ENCODE results near the gene FOXA1. TPM values are rescaled to one million over a fixed set of nuclear protein-coding genes. Genes with fewer than 3 reads are reported as not detected.
A peak's percentile ranks its signal among the peaks of the same experiment; 100 is the strongest.

FOXA1 gene
- total RNA-seq, 2 experiments from 2014 or later: not detected

GRCh38 chr14:37598747-37599506 lies 3.9 kb upstream of the FOXA1 start:
- DNase-seq: no peak
- H3K36me3 Mint-ChIP-seq: peaks cover 8% of the 10 kb centered on the region
- peaks cover 81% of the 10 kb centered on the region for H3K27me3 Mint-ChIP-seq
- H3K4me3 Mint-ChIP-seq: no peak overlapping the region
- H3K9me3 Mint-ChIP-seq (ENCODE audit: low read depth): no peaks in the 10 kb centered on the region
- peaks cover 12% of the 10 kb centered on the region for H3K4me1 Mint-ChIP-seq
- CTCF ChIA-PET: no interaction called here
- no peak for ATAC-seq
- H3K27ac Mint-ChIP-seq: no peak overlapping the region

GRCh38 chr14:37597914-37598746 lies 3.1 kb upstream of the FOXA1 start:
- CTCF ChIA-PET: no interaction called here
- H3K36me3 Mint-ChIP-seq: peaks cover 8% of the 10 kb centered on the region
- DNase-seq (no peak), ATAC-seq (no peak)
- H3K4me1 Mint-ChIP-seq: peaks cover 12% of the 10 kb centered on the region
- no peak overlapping the region for H3K27ac Mint-ChIP-seq
- no peak overlapping the region for H3K4me3 Mint-ChIP-seq
- H3K9me3 Mint-ChIP-seq (ENCODE audit: low read depth): no peaks in the 10 kb centered on the region
- peaks cover 85% of the 10 kb centered on the region for H3K27me3 Mint-ChIP-seq

- CTCF ChIA-PET: no interaction called here
- peaks cover 8% of the 10 kb centered on the region for H3K36me3 Mint-ChIP-seq
- no peak overlapping the region for H3K27ac Mint-ChIP-seq
- DNase-seq: no peak
- H3K4me1 Mint-ChIP-seq: peaks cover 12% of the 10 kb centered on the region
- no peak overlapping the region for H3K4me3 Mint-ChIP-seq
- H3K9me3 Mint-ChIP-seq (ENCODE audit: low read depth): peaks cover under 1% of the 10 kb centered on the region
- H3K27me3 Mint-ChIP-seq: peaks cover 87% of the 10 kb centered on the region
- ATAC-seq: no peak
These were observed 2.5 kb upstream of the FOXA1 start for GRCh38 chr14:37597538-37597913.

GRCh38 chr14:37596790-37597472 lies 1.9 kb upstream of the FOXA1 start:
- H3K9me3 Mint-ChIP-seq (ENCODE audit: low read depth): peaks cover 2% of the 10 kb centered on the region
- DNase-seq: no peak
- H3K27ac Mint-ChIP-seq: no peak overlapping the region
- H3K36me3 Mint-ChIP-seq: peaks cover 10% of the 10 kb centered on the region
- no peak overlapping the region for H3K4me3 Mint-ChIP-seq
- CTCF ChIA-PET: no interaction called here
- H3K27me3 Mint-ChIP-seq: peaks cover 89% of the 10 kb centered on the region
- ATAC-seq: no peak
- peaks cover 12% of the 10 kb centered on the region for H3K4me1 Mint-ChIP-seq

- ATAC-seq (no peak), DNase-seq (peak; percentile 50)
- H3K4me3 Mint-ChIP-seq: no peak overlapping the region
- peaks cover 2% of the 10 kb centered on the region for H3K9me3 Mint-ChIP-seq (ENCODE audit: low read depth)
- peaks cover 10% of the 10 kb centered on the region for H3K36me3 Mint-ChIP-seq
- CTCF ChIA-PET: no interaction called here
- peaks cover 13% of the 10 kb centered on the region for H3K4me1 Mint-ChIP-seq
- H3K27ac Mint-ChIP-seq: peak overlapping the region; percentile 47
- peaks cover 86% of the 10 kb centered on the region for H3K27me3 Mint-ChIP-seq
These were observed 966 bp upstream of the FOXA1 start for GRCh38 chr14:37595809-37596621.

DNA sequence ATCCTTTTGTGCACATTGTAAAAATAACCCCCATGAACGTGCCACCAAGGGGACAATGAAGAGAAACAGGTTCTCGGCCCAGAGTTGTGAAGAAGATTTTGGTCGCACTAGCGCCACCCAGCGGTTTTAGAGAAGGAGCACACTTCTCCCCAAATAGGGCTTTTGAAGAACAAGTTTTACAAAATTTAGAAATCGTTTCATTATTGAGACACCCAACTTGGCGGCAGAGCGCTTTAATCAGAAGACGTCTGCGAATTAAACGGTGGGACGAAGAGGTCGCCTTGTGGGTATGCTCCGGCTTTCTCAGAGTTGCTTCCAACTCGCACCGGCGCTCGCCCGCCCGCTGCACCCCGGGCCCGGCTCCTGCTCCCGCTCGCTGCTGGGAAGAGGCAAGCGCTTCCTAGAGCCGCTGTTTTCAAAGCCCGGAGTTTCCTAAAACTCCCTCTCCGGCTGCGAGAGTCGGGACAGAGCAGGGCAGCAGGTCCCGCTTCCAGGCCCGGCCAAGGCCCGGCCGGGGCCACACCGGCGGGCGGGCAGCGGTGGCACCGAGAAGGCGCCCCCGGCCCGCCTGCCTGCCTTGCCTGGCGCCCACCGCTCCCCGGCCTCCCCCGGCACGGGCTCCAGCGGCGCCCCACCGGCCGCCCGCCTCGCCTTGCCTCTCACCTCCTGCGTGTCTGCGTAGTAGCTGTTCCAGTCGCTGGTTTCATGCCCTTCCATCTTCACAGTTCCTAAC lies 645 bp downstream of the FOXA1 start:
- CTCF ChIA-PET: no interaction called here
- Mint-ChIP-seq H3K9me3 (ENCODE audit: low read depth) (peaks cover 2% of the 10 kb centered on the region), H3K27me3 (peaks cover 84% of the 10 kb centered on the region), H3K27ac (peak overlapping the region; percentile 63), H3K36me3 (peaks cover 10% of the 10 kb centered on the region), H3K4me3 (peak overlapping the region; percentile 38), H3K4me1 (peaks cover 13% of the 10 kb centered on the region)
- no peak for ATAC-seq
- DNase-seq: peak; percentile 50

DNA sequence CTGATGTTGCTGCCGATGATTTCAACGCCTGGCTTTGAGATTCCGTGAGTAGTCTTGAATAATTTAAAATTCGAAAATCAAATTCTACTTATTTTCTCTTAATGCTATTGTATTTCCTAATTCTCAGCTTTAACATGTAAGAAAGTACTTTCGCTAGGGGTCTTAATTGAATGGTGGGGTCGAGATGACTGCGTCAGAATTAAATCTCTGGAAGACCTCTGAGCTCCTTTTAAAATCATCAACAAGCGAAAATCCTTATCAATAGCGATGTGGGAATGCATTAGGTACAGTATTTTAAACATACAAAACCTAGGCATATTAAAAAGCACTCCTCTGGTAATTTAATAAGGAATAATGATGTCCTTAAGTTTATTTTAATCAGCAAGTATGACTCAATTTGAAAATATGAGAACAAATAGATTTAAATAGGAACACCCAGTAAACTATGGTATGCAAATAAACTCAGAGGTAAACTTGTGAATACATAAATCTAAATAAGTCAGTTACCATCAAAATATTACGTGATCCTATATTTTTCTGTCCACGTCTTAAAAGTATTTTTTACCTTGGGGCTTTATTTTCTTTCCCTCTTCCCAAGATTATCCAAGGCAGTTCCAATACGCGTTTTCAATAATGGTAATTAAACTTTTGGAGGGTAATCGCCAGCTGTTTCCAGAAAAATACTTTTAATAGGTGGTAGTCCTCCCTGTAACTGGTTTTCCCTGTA lies 1.4 kb downstream of the FOXA1 start:
- peak overlapping the region; percentile 63 for H3K27ac Mint-ChIP-seq
- DNase-seq: no peak
- CTCF ChIA-PET: no interaction called here

DNA sequence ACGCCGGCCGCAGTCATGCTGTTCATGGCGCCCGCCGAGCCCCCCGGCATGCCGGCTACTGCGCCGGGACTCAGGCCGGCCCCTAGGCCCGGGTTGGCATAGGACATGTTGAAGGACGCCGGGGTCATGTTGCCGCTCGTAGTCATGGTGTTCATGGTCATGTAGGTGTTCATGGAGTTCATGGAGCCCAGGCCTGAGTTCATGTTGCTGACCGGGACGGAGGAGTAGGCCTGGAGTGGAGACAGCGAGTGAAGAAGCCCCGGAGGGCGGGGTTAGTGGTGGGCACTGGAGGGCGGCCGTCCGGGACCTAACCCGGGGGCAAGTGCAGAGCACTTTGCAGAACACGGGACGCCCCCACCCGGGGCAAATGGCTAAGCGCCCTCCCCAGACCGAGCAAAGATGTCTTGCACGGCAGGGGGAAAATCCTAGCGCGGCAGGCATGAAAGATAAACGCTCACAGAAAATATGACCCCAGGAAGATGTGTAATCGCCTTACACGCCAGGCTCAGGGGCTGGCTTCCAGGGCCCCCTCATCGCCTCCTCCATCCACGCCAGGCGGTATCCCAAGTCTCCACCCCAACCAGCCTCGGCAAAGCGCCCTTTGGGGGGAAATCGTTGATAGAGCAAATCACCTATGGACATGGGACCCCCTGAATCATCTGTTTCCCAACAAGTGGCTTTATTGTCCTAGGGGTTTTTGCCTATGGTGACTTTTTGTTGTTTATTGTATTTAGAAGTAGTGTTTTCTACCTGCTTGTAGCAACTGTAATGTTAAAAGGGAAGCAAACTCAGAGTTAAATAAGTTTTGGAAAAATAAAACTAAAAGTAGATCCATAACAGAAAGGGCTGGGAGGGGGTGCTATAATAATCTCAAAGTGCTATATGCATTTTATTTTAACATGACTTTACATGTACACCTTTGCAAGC lies 2.3 kb downstream of the FOXA1 start:
- H3K27ac Mint-ChIP-seq: no peak overlapping the region
- peaks cover 10% of the 10 kb centered on the region for H3K36me3 Mint-ChIP-seq
- CTCF ChIA-PET: no interaction called here
- ATAC-seq (no peak), DNase-seq (no peak)
- no peak overlapping the region for H3K4me3 Mint-ChIP-seq
- H3K27me3 Mint-ChIP-seq: peaks cover 84% of the 10 kb centered on the region
- peaks cover 2% of the 10 kb centered on the region for H3K9me3 Mint-ChIP-seq (ENCODE audit: low read depth)
- H3K4me1 Mint-ChIP-seq: peaks cover 9% of the 10 kb centered on the region

More for the DNA sequence above, 1.4 kb downstream of the FOXA1 start:
- Mint-ChIP-seq H3K4me3 (no peak overlapping the region), H3K27me3 (peaks cover 84% of the 10 kb centered on the region), H3K9me3 (ENCODE audit: low read depth) (peaks cover 2% of the 10 kb centered on the region), H3K4me1 (peaks cover 9% of the 10 kb centered on the region), H3K36me3 (peaks cover 10% of the 10 kb centered on the region)
- no peak for ATAC-seq

- DNase-seq (no peak), ATAC-seq (no peak)
- Mint-ChIP-seq H3K36me3 (peaks cover 8% of the 10 kb centered on the region), H3K27ac (no peak overlapping the region), H3K4me1 (peaks cover 9% of the 10 kb centered on the region), H3K9me3 (ENCODE audit: low read depth) (peaks cover 2% of the 10 kb centered on the region), H3K4me3 (no peak overlapping the region), H3K27me3 (peaks cover 84% of the 10 kb centered on the region)
- CTCF ChIA-PET: no interaction called here
These were observed 3.0 kb downstream of the FOXA1 start for GRCh38 chr14:37591941-37592481.

DNA sequence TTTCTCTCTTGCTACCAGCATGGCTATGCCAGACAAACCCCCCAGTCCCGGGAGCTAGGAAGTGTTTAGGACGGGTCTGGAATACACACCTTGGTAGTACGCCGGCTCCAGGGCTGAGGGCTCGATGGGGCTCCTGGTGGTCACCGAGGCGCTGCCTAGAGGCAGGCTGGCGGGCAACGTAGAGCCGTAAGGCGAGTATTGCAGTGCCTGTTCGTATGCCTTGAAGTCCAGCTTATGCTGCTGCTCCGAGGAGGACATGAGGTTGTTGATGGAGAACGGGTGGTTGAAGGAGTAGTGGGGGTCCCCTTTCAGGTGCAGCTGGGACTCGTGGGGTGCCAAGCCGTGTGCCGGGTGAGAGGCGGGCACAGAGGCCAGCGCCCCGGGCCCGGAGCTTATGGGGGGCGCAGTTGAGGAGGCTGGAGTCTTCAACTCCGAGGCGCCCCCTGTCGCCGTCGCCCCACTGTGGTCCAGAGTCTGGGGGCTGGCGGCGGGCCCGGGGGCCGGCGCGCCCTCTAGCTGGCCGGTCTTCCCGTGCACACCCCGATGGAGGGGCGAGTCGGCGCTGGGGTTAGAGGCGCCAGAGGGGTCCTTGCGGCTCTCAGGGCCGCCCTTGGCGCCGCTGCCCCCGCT lies 3.6 kb downstream of the FOXA1 start:
- H3K9me3 Mint-ChIP-seq (ENCODE audit: low read depth): peaks cover 2% of the 10 kb centered on the region
- CTCF ChIA-PET: no interaction called here
- H3K4me3 Mint-ChIP-seq: no peak overlapping the region
- ATAC-seq (no peak), DNase-seq (no peak)
- H3K4me1 Mint-ChIP-seq: peaks cover 8% of the 10 kb centered on the region
- peak overlapping the region; percentile 74 for H3K27ac Mint-ChIP-seq
- H3K27me3 Mint-ChIP-seq: peaks cover 81% of the 10 kb centered on the region
- H3K36me3 Mint-ChIP-seq: peaks cover 6% of the 10 kb centered on the region
